ENCODE results near the gene MIA2. TPM values are rescaled to one million over a fixed set of nuclear protein-coding genes. Genes with fewer than 3 reads are reported as not detected.
"Not testable (repeated sequence)": the region's sequence is repeated elsewhere in the genome, so short reads cannot be mapped to it uniquely, and the experiment has no call there.

Gene MIA2
- total RNA-seq, 8 experiments from 2014 or later: 8.2 to 28.5 (median 20.3) TPM

DNA sequence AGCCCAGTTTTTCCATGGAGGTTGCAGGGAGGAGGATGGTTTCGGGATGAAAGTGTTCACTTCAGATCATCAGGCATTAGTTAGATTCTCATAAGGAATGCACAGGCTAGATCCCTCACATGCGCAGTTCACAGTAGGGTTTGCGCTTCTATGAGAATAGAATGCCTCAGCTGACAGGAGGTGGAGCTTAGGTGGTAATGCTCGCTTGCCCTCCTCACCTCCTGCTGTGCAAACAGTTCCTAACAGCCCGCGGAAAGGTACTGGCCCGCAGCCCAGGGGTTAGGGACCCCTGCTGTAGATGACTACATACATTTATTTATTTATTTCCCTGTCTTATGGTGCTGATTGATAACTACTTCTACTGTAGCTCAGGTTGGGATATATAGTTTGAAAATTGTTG, 105.3 kb downstream of the MIA2 start:
- Histone ChIP-seq H3K4me1 (replicated peaks in 1 of 2) (peaks cover 0 to 3% of the 10 kb centered on the region in 2 donors), H3K27ac (no peak overlapping the region), H3K4me3 (no peak overlapping the region)
- peak in 2 of 8 experiments; percentile 34 to 39 for ATAC-seq (replicated peaks in 6 of 8)
- in situ Hi-C loops (cut with MboI; ENCODE audit: low pct_unique_long_range_greater_than_20kb in 2 of 9, low sequenced_read_pairs in 9 of 9, unreplicated experiment in 9 of 9): no loop called here
- 42 to 100% (median 65%) methylated on average over 1 to 6 of the region's 7 CpGs; no CpG with 5 or more reads in 2 of the 10 experiments for WGBS, 10 experiments

DNA sequence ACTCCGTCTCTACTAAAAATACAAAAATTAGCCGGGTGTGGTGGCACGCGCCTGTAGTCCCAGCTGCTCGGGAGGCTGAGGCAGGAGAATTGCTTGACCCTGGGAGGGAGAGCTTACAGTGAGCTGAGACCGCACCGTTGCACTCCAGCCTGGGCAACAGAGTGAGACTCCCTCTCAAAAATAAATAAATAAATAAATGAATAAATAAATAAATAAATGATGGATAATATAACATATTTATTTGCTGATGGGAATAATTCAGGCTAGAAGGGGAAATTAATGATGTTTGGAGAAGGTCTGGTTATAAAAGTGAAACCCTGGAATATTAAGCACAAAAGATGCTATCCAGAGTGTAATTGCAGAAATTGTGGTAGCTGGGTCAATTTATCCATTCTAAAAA, 107.4 kb downstream of the MIA2 start:
- H3K27ac ChIP-seq; H3K4me3 ChIP-seq; ATAC-seq (replicated peaks in 6 of 8); H3K4me1 ChIP-seq (replicated peaks in 1 of 2); in situ Hi-C loops (cut with MboI; ENCODE audit: low pct_unique_long_range_greater_than_20kb in 2 of 9, low sequenced_read_pairs in 9 of 9, unreplicated experiment in 9 of 9): not testable (repeated sequence)
- 94 to 100% (median 100%) methylated on average over 1 to 7 of the region's 7 CpGs; no CpG with 5 or more reads in 2 of the 10 experiments for WGBS, 10 experiments

DNA sequence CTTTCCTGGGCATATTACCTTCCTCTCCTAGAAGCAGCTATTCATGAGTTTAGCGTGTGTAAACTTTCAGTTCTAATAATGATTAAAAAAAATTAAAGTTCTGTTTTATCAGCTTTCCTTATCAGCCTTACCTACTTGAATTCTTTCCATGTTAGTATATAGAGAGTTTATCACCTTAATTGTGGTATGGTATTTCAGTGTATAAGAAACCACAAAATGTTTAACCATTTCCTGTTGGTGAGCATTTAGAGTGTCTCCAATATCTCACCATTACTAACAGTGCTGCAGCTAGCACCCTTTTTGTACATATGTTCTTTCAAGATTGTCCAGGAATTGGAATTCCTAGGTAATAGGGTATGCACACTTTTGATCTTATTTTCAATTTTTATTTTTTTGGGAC, 109.1 kb downstream of the MIA2 start:
- 25 to 100% (median 53%) methylated on average over 1 of the region's 1 CpG; no CpG with 5 or more reads in 2 of the 10 experiments for WGBS, 10 experiments
- Histone ChIP-seq H3K4me1 (replicated peaks in 1 of 2) (peaks cover 0 to 3% of the 10 kb centered on the region in 2 donors), H3K4me3 (no peak overlapping the region), H3K27ac (no peak overlapping the region)
- in situ Hi-C loops (cut with MboI; ENCODE audit: low pct_unique_long_range_greater_than_20kb in 2 of 9, low sequenced_read_pairs in 9 of 9, unreplicated experiment in 9 of 9): no loop called here
- no peak for ATAC-seq (replicated peaks in 6 of 8)

DNA sequence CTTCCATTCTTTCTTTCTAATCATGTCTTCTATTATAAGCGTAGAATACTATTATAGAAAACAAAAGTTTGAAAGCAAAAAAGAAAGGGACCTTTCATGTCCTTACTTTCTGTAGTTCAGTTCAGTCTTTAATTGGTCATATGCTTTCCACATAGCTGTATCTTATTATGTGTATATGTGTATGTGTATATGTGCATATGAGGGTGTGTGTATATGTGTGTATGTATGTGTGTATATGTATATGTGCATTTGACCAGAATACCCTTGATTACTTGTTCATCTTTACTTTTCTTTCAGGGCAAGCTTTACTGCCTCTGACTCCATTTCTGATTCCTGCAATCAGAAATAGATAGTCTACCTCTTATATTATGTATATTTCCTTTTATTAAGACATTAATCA, 109.9 kb downstream of the MIA2 start:
- WGBS, 10 experiments: 64 to 100% (median 90%) methylated on average over 1 of the region's 1 CpG; no CpG with 5 or more reads in 1 of the 10 experiments
- ATAC-seq (replicated peaks in 6 of 8): peak in 3 of 8 experiments; percentile 56 to 96 (median 81)
- no peak overlapping the region for H3K4me3 ChIP-seq
- in situ Hi-C loops (cut with MboI; ENCODE audit: low pct_unique_long_range_greater_than_20kb in 2 of 9, low sequenced_read_pairs in 9 of 9, unreplicated experiment in 9 of 9): no loop called here
- H3K27ac ChIP-seq: no peak overlapping the region
- peaks cover 0 to 3% of the 10 kb centered on the region in 2 donors for H3K4me1 ChIP-seq (replicated peaks in 1 of 2)

DNA sequence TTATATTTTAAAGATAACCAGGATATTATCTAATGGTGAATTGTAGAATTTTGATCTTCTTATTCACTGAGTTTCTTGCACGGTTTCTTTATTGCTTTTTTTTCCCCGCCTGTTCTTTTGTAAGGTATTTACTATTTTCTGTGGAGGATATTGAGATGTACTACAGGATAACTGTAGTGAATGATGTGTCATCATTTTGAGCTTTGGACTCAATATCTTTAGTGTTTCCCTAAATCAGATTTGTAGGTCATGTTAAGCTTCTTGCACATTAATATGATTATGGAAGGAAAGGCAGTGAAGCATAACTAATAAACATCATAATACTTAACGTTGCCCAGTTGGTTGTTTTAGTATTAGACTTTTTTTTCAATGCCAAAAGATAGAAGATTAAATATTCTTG, 117.2 kb downstream of the MIA2 start:
- in situ Hi-C loops (cut with MboI; ENCODE audit: low pct_unique_long_range_greater_than_20kb in 2 of 9, low sequenced_read_pairs in 9 of 9, unreplicated experiment in 9 of 9): no loop called here
- Histone ChIP-seq H3K4me3 (no peak overlapping the region), H3K4me1 (replicated peaks in 1 of 2) (no peaks in the 10 kb centered on the region), H3K27ac (no peak overlapping the region)
- WGBS, 10 experiments: 0 to 94% (median 87%) methylated on average over 1 to 3 of the region's 3 CpGs
- no peak for ATAC-seq (replicated peaks in 6 of 8)

DNA sequence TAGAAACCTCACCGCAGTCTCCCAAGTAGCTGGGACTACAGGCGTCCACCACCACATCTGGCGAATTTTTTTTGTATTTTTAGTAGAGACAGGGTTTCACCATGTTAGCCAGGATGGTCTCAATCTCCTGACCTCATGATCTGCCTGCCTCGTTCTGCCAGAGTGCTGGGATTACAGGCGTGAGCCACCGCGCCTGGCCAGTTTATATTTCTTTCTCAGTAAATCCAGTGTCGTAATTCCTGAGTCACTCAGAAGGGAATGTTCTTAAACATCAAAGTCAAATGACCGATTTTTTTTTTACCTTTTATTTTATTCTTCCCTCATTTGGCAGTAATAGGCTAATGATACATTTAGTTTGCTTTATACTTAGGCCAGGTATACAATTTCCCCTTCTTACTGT, 118.0 kb downstream of the MIA2 start:
- ATAC-seq (replicated peaks in 6 of 8): no peak
- Histone ChIP-seq H3K4me1 (replicated peaks in 1 of 2) (no peaks in the 10 kb centered on the region), H3K27ac (no peak overlapping the region), H3K4me3 (no peak overlapping the region)
- WGBS, 10 experiments: 88 to 100% (median 93%) methylated on average over 1 to 8 of the region's 9 CpGs; no CpG with 5 or more reads in 1 of the 10 experiments
- in situ Hi-C loops (cut with MboI; ENCODE audit: low pct_unique_long_range_greater_than_20kb in 2 of 9, low sequenced_read_pairs in 9 of 9, unreplicated experiment in 9 of 9): no loop called here

DNA sequence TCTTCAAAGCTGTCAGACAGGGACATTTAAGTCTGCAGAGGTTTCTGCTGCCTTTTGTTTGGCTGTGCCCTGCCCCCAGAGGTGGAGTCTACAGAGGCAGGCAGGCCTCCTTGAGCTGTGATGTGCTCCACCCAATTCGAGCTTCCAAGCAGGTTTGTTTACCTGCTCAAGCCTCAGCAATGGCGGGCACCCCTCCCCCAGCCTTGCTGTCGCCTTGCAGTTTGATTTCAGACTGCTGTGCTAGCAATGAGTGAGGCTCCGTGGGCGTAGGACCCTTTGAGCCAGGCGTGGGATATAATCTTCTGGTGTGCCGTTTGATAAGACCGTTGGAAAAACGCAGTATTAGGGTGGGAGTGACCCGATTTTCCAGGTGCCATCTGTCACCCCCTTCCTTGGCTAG, 125.4 kb downstream of the MIA2 start:
- H3K4me1 ChIP-seq (replicated peaks in 1 of 2); H3K27ac ChIP-seq; ATAC-seq (replicated peaks in 6 of 8); H3K4me3 ChIP-seq; in situ Hi-C loops (cut with MboI; ENCODE audit: low pct_unique_long_range_greater_than_20kb in 2 of 9, low sequenced_read_pairs in 9 of 9, unreplicated experiment in 9 of 9): not testable (repeated sequence)
- 95 to 100% methylated on average over 2 to 4 of the region's 10 CpGs; no CpG with 5 or more reads in 8 of the 10 experiments for WGBS, 10 experiments

DNA sequence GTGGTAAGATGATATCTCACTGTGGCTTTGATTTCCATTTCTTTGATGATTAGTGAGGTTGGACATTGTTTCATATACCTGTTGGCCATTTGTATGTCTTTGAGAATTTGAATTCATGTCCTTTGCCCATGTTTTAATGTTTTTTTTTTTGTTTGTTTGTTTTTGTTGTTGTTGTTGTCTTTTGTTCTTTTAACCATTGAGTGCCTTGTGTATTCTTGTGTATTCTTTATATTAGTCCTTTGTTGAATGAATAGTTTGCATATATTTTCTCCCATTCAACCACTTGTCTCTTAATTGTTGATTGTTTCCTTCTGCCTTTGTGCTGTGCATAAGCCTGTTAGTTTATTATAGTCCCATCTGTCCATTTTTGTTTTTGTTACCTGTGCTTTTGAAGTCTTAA, 126.6 kb downstream of the MIA2 start:
- Histone ChIP-seq H3K4me1 (replicated peaks in 1 of 2) (no peaks in the 10 kb centered on the region), H3K27ac (no peak overlapping the region), H3K4me3 (no peak overlapping the region)
- in situ Hi-C loops (cut with MboI; ENCODE audit: low pct_unique_long_range_greater_than_20kb in 2 of 9, low sequenced_read_pairs in 9 of 9, unreplicated experiment in 9 of 9): no loop called here
- ATAC-seq (replicated peaks in 6 of 8): no peak

DNA sequence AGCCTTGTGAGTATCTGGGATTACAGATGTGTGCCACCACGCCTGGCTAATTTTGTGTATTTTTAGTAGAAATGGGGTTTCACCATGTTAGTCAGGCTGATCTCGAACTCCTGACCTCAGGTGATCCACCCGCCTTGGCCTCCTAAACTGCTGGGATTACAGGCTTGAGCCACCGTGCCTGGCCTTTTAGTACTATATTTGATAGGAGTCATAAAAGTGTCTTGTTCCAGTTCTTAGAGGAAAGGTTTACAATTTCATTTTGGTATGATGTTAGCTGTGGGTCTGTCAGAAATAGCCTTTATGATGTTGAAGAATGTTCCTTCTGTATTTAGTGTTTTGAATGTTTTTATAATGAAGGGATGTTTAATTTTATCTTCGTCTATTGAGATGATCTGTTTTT, 127.8 kb downstream of the MIA2 start:
- in situ Hi-C loops (cut with MboI; ENCODE audit: low pct_unique_long_range_greater_than_20kb in 2 of 9, low sequenced_read_pairs in 9 of 9, unreplicated experiment in 9 of 9); H3K4me3 ChIP-seq; H3K4me1 ChIP-seq (replicated peaks in 1 of 2); ATAC-seq (replicated peaks in 6 of 8); H3K27ac ChIP-seq: not testable (repeated sequence)
- 60 to 100% (median 96%) methylated on average over 1 to 5 of the region's 5 CpGs for WGBS, 10 experiments

DNA sequence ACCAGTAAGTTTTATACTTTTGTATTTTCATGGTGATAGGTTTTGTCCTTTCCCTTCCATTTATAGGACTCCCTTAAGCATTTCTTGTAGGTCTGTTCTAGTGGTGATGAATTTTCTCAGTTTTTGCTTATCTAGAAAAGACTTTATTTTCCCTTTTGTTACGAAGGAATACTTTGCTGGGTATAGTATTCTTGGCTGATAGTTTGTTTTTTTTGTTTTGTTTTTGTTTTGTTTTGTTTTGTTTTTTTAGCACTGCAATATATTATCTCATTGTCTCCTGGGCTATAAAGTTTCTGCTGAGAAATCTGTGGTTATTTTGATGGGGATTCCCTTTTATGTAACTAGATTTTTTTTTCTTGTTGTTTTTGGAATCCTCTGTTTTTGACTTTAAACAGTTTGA, 130.8 kb downstream of the MIA2 start:
- Histone ChIP-seq H3K27ac (no peak overlapping the region), H3K4me1 (replicated peaks in 1 of 2) (peaks cover 0 to 3% of the 10 kb centered on the region in 2 donors), H3K4me3 (no peak overlapping the region)
- in situ Hi-C loops (cut with MboI; ENCODE audit: low pct_unique_long_range_greater_than_20kb in 2 of 9, low sequenced_read_pairs in 9 of 9, unreplicated experiment in 9 of 9): no loop called here
- no peak for ATAC-seq (replicated peaks in 6 of 8)
- 67 to 100% (median 91%) methylated on average over 1 of the region's 1 CpG for WGBS, 10 experiments

DNA sequence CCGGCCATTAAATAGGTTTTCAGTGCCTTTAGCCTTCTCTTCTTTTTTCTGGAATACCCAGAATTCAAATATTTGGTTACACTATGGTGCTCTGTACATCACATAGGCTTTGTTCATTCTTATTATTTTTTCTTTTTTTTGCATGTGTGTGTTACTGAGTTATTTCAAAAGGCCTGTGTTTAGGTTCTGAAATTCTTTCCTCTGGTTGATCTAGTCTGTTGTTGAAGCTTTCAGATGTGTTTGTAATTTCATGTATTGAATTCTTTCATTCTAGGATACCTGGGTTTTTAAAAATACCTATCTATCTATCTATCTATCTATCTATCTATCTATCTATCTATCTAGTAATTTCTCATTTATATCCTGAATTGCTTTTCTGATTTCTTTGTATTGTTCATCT, 131.6 kb downstream of the MIA2 start:
- 83 to 100% (median 100%) methylated on average over 1 of the region's 1 CpG; no CpG with 5 or more reads in 6 of the 10 experiments for WGBS, 10 experiments
- H3K27ac ChIP-seq: no peak overlapping the region
- peaks cover 0 to 5% of the 10 kb centered on the region in 2 donors for H3K4me1 ChIP-seq (replicated peaks in 1 of 2)
- no peak for ATAC-seq (replicated peaks in 6 of 8)
- in situ Hi-C loops (cut with MboI; ENCODE audit: low pct_unique_long_range_greater_than_20kb in 2 of 9, low sequenced_read_pairs in 9 of 9, unreplicated experiment in 9 of 9): no loop called here
- H3K4me3 ChIP-seq: no peak overlapping the region

DNA sequence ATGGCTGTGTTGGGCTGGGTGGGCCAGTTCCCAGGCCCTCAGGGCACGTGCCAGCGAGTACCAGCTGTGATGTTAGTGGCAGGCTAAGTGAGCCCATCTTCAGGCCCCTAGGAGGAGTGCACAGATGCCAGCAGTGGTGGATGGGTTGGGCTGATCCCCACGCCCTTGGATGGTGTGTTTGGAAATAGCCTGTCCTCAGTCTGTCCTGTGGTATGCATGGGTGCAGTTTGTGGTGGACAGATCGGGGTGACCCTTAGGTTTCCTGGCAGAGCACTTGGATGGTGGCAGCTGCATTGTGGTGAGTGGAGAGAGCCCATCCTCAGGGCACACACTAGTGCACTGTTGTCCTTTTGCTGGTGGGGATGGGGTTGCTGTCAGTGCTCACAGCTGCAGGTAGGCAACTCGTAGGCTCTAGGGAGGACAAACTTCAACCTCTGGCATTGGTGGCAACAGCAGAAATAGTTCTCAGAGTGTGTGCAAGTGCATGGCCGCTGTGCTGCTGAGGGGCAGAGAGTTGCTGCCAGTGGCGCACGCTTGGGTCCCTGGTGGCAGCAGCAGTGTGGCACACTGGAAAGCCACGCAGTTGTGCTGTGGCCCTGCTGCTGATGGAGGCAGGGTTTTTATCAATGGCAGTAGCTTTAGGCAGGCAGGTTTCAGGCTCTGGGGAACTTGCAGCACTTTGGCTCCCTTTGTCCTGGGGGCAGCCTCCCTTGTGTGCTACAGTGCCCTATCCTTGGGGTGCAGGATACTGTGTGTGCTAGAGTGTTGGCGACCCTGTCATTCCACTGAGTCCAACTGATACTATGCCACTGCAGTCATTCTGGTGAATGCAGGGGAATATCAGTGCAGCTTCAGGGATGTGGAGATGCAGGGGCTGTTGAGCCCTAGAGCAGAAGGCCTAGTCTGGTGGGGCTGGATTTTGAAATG, 133.0 kb downstream of the MIA2 start:
- no peak overlapping the region for H3K4me3 ChIP-seq
- 83 to 100% (median 100%) methylated on average over 1 to 8 of the region's 10 CpGs; no CpG with 5 or more reads in 6 of the 10 experiments for WGBS, 10 experiments
- no peak overlapping the region for H3K27ac ChIP-seq
- in situ Hi-C loops (cut with MboI; ENCODE audit: low pct_unique_long_range_greater_than_20kb in 2 of 9, low sequenced_read_pairs in 9 of 9, unreplicated experiment in 9 of 9): no loop called here
- peaks cover 0 to 5% of the 10 kb centered on the region in 2 donors for H3K4me1 ChIP-seq (replicated peaks in 1 of 2)
- ATAC-seq (replicated peaks in 6 of 8): peak in 3 of 8 experiments; percentile 15 to 17 (median 15)

DNA sequence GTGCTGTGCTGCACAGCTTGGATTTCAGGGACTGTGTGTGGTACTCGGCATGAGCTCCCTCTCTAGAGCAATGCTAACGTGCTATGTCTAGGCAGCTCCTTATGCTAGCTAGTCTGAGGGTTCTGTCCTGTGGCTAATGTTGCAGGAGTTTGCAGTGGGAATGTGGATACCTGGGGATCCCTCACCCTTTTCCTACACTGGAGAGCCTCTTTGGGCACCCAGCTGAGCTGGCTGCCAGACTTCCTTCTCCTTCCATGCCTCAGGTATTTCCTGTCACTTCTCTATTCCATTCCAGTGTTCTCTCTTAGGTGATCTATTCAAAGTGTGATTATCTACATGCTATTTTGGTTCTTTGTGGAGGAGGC, 133.7 kb downstream of the MIA2 start:
- in situ Hi-C loops (cut with MboI; ENCODE audit: low pct_unique_long_range_greater_than_20kb in 2 of 9, low sequenced_read_pairs in 9 of 9, unreplicated experiment in 9 of 9): no loop called here
- no peak overlapping the region for H3K27ac ChIP-seq
- no peak overlapping the region for H3K4me3 ChIP-seq
- WGBS, 10 experiments: 20 to 80% methylated on average over 1 to 2 of the region's 2 CpGs; no CpG with 5 or more reads in 8 of the 10 experiments
- peak in 1 of 8 experiments; percentile 27 for ATAC-seq (replicated peaks in 6 of 8)
- H3K4me1 ChIP-seq (replicated peaks in 1 of 2): peaks cover 0 to 5% of the 10 kb centered on the region in 2 donors
